HG03460 (cell line): ENCODE measurements around the gene TDRD10.

Experiments
- ATAC-seq: cut with Tn5 transposase; IDR thresholded peaks from one replicate; pipeline ENCODE4 v1.9.1; 2021; ENCODE audit not compliant: unreplicated experiment

The TDRD10 gene

DNA sequence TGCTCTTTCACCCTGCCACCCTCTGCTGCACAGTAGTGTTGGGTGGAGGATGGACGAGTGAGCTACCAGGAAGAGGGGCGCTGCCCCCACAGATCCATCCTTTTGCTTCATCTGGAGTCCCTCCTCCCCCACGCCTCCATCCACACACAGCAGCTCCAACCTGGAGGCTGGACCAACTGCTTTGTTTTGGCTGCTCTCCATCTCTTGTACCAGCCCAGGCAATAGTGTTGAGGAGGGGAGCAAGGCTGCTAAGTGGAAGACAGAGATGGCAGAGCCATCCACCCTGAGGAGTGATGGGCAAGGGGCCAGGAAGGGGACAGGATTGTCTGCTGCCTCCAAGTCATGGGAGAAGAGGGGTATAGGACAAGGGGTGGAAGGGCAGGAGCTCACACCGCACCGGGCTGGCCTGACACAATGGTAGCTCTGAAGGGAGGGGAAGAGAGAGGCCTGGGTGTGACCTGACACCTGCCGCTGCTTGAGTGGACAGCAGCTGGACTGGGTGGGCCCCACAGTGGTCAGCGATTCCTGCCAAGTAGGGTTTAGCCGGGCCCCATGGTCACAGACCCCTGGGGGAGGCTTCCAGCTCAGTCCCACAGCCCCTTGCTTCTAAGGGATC is 74.0 kb downstream of the TDRD10 start:
- ATAC-seq = no peak

DNA sequence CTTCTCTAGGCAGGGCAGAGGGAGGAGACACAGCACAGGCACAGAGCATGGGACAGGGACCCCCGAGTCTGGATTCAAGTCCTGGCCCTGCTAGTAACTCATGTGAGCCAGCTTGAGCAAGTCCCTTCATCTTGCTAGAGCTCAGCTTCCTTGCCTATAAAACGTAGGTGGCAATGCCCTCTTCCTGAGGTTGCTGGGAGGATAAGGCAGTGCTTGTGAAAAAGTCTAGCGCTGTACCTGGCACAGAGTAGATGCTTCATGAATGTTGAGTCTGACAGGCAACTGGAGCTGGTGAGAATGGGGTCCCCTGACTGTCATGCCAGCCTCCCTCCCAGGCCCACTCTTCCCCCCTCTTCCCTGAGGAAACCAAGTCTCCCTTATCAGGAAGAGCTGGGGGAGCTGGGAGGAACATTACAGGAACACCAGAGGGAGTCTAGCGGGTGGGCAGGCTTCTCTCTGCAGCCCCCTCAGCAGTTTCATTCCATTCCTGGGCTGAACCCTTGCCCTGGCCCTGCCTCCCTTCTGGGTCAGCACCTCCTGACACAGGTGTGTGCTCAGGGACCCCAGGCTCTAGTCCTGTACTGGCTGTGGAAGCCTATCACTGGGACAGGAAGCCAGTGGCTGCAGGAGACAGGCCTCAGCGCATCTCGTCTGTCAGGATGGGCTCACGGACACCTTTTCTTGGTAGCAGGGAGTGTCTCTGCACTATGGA is 75.5 kb downstream of the TDRD10 start:
- no peak for ATAC-seq

DNA sequence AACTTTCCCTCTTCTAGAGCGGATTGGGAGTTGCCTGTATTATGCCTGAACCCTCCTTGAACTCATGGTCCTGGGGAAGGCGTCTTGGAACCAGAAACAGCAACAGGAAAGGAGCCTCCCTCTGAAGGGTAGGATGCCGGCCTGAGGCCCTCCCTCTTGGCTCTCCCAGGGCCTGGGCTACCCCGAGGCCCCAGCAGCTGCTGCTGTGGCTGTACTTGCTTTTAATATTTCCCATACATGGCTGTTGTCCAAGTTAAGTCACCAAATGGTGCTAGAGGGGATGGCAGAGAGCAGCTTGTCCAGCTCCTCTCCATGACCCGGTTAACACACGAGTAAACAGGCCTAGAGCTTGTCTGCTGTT is 76.0 kb downstream of the TDRD10 start:
- no peak for ATAC-seq

DNA sequence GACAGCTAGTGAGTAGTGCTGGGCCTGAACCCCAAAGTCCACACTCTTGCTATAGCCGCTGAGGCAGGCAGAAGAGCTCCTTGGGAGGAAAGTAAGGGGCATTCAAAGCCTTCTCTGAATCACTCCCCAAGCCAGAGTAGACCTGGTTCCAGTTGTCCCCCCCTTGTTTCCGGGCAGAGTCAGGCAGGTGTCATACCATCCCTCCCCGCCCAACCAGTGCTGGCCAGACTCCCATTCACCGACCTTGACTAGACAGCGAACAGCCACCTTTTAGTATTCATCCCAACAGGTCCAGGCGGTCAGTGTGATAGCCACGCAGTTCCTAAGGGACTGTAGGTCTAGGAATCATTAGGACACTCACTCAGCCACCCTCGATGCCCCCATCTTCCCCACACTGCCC is 77.4 kb downstream of the TDRD10 start:
- ATAC-seq = no peak

DNA sequence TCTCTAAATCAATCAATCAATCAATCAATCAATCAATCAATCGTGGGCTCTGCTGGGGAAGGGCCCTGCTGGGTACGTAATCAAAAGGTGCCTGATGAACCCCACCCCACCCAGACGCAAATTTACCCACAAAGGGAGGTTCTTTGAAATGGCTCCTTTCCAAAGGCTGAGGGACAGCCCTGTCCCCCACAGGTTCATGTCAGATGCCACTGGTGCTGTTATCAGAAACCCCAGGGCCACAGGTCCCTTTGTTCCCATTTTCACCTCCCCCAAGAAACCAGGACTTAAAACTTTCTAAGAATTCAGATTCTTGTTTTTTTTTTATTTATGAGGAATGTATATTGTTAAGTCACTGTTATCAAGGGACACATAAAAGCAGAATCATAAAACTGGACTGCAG is 79.7 kb downstream of the TDRD10 start:
- no peak for ATAC-seq

DNA sequence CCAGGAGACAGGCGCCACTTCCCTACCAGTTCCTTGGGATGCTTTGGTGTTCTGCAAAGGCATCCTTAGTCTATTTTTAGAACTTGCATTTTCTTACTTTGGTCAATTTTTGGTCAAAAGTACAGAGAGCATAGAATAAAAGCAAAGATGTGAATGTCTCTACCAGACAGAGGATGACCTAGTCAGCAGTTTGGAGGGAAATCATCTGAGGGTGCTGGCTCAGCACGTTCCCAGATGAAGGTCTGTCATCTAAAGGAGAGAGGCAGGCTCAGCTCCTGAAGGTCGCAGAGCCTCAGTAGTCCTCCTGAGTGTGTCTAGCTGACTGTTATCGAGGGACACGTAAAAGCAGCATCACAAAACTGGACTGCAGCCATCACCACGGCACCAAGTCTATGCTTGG is 80.9 kb downstream of the TDRD10 start:
- ATAC-seq = no peak

DNA sequence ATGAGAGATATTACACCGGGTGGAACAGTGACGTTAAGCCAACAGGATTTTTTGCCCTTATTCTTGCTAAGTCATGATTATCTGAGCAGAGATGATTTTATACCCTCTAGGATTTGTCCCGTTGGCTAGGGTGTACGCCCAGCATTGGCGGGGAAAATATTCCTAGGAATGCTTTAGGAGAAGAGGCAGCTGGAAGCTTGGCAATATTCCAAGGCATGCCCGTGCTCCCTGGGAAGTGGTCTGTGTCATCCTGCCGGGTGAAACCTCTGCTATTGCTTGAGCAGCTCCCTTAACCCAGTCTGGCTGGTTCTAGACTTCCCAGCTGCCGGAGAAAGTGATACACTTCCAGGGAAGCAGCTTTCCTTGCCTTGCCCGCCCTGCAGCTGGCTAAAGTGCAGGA is 81.8 kb downstream of the TDRD10 start:
- ATAC-seq = no peak

DNA sequence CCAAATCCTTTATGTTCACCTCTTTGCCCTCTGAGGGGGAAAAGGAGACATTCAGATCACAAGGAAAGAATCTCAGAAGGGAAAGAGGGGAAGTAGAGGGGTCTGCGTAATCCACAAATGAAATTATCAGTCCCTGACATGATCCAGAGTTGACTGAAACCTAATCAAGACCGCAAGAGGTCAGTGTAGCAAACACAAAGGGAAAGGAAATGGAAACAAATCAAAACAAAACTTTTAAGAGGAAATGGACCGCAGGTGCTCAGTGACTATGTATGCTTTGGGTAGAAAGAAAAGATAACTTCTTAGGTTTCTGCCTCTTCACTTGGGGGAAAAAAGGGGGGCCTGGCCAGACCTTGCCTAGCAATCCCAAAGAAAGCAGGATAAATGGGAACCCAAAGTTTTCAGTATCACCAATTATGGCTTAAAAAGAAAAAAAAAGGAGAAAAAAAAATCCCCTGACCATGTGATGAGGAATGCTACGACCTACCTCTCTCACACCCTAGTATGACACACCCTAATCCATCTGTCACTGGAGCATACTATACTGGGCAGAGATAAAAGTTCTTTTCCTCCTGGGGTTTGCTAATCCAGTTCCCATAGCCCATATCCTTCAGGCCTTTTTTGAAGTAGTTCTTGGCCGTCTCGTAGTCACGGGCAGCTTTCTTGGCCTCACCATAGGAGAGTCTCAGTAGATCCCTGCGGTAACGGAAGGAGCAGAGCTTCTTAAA is 82.4 kb downstream of the TDRD10 start:
- ATAC-seq = no peak

DNA sequence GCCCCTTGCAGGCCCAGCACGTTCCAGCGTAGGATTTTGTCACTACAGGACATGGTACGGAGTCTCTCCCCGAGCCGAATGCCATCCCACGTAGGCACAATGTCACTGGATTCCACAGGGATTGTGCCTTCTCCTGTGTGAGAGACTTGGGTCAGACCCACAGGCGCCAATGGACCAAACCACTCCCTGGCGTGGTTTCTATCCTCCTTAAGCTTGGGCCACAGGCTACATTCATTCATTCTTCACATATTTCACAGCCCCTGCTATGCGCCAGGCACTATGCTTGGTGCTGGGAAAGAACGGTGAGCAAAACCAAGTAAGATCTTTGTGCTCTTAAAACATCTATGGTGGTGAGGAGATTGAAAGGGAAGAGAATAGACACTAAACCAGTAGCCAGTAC is 84.2 kb downstream of the TDRD10 start:
- no peak for ATAC-seq

DNA sequence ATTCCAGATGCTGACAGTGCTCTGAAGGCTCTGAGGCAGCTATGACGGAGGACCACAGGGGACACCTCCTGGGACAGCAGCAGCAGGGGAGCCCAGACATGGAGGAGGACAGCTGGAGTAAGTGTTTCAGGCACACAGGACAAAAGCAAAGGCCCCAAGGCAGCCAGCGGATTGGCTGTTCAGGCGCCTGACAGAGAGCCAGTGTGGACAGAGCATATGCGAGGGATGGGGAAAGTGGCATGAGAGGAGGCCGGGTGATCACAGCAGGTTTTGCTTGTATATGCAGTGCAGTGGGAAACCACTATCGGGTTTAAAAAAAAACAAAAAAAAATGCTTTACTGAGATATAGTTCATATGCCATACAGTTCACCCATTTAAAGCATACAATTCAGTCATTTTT is 84.6 kb downstream of the TDRD10 start:
- ATAC-seq = no peak

DNA sequence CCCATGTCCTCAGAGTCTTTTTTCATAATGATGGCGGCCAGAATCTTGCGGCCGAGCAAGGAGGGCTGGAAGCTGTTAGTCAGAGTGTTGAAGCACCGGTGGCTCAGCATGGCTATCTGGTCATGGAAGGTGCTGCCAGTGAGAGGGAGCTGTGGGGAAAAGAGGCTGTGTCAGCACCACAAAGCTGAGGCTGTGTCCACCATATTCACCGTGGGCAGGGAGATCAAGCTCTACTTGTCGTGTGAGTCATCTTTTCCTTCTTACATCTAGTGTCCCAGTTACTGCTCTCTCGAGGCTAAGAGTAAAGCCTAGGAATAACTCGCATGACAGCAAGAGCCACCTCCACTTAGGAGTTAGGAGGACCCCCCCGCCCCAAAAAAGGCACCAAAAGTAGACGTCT is 87.8 kb downstream of the TDRD10 start:
- no peak for ATAC-seq

DNA sequence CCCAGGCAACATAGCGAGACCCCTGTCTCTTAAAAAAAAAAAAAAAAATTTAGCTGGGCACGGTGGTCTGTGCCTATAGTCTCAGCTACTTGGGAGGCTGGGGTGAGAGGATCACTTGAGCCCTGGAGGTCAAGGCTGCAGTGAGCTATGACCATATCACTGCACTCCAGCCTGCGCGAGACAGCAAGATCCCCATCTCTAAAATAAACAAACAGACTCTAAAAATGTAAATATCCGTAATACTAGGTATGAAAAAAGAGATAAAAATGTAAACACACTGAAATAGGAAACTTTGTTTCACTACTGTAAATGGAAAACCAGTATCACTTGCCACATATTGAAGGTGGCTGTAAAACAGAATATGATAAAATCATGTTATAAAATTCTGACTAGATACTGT is 88.7 kb downstream of the TDRD10 start:
- ATAC-seq = no peak

DNA sequence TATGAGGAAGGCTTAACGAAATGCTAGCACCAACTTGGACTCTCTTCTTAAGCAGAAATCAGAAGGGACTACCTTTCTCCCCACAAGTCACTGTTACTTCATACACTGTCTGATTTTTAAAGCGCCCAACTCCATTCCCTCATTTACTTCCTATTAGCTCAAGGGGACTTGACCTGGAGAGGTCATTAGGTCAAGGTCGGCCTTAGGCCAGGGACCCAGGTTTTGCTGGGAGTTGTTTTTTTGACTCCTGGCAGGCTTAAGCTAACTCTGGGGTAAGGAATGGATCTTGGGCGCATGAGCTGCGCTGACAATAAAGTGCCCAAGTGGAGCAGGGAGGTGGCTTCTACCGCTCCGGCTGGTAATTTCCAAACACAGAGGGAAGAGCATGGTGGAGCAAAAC is 89.2 kb downstream of the TDRD10 start:
- no peak for ATAC-seq

DNA sequence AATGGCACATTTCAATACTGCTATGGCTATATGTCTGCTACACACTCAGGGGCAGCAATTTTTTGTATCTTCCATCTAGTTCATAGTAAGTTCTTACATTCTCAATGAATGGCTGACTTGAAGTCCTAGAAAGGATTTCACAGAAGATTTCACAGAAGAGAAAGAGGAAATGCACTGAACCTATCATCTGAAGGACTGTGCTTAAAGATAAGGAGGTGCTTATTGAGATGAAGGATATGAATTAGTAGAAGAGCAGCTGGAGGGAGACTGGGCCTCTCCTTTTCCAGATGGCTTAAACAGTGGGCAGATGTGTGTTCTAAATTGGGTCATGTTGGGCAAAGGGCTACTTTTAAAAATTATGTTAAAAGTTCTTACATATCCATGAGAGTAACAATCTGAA is 91.4 kb downstream of the TDRD10 start:
- ATAC-seq = no peak

DNA sequence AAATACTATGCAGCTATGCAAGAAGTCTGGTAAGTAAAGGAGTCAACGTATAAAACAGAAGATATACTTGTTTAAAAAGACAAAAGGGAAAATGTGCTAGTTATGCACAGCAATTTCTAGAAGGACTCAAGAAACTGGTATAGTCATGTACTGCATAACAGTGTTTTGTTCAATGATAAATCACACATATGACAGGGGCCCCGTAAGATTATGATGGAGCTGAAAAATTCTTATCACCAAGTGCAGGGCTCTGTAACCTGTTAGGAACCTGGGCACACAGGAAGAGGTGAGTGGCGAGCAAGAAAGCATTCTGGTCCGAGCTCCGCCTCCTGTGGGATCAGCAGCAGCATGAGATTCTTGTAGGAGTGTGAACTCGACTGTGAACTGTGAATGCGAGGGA is 92.8 kb downstream of the TDRD10 start:
- no peak for ATAC-seq

DNA sequence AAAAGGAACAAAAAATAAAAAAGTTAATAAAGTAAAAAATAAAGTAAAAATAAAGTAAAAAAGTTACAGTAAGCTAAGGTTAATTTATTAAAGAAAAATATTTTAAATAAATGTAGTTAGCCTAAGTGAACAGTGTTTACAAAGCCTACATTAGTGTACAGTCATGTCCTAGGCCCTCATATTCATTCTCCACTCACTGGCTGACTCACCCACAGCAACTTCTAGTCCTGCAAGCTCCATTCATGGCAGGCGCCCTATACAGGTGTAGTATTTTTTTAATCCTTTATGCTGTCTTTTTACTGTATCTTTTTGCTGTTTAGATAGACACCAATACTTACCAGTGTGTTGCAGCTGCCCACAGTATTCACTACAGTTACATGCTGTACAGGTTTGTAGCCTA is 93.6 kb downstream of the TDRD10 start:
- ATAC-seq = no peak
